Stimulated activated CD8-positive, alpha-beta memory T cell treated with anti-CD3 and anti-CD28 coated beads, Interleukin-2, amount 100 ng/mL, for 1 hour (primary cell): ENCODE measurements around the gene TRAPPC11.
A peak's percentile ranks its signal among the peaks of the same experiment; 100 is the strongest.
"Not testable (repeated sequence)": the region's sequence is repeated elsewhere in the genome, so short reads cannot be mapped to it uniquely, and the experiment has no call there.

Source experiments
- DNase-seq, 2 donors: peaks; one replicate each; pipeline ENCODE4 v3.0.0-alpha.2; 2020; ENCODE audit warnings: low read depth in 2 of 2

The TRAPPC11 gene

GRCh38 chr4:183721207-183722081 lies 62.4 kb downstream of the TRAPPC11 start:
- DNase-seq: peak in 1 of 2 donors; percentile 20

- peak; percentile 9 to 29 for DNase-seq
Observed at GRCh38 chr4:183722731-183723560, 63.9 kb downstream of the TRAPPC11 start.

DNA sequence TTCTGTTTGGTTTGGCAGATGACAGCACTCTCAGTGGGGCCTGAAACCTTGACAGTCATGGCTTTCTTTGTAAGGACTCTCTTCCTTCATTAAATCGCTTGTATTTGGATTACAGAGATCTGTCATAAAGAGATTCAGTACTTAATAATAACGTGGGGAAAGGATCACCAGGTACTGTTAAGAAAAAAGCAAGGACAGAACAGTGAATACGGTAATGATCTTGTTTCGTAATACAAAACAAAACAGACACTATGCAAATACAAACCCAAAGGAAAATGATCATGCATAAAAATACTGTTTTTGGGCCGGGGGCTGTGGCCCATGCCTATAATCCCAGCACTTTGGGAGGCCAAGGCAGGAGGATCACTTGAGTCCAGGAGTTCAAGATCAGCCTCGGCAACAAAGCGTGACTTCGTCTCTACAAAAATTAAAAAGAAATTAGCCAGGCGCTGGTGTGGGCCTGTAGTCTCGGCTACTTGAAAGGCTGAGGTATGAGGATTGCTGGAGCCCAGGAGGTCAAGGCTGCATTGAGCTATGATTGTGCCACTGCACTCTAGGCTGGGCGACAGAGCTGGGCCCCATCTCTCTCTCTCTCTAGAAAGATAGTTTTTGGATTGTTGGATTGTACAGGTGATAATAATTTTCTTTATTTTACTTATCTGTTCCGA lies 64.6 kb downstream of the TRAPPC11 start:
- DNase-seq: no peak

DNA sequence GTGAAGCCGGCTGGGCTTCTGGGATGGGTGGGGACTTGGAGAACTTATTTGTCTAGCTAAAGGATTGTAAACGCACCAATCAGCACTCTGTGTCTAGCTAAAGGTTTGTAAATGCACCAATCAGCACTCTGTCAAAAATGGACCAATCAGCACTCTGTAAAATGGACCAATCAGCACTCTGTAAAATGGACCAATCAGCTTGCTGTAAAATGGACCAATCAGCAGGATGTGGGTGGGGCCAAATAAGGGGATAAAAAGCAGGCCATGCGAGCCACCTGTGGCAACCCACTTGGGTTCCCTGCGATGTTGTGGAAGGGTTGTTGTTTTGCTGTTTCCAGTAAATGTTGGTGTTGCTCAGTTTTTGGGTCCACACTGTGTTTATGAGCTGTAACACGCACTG lies 66.5 kb downstream of the TRAPPC11 start:
- not testable (repeated sequence) for DNase-seq

DNA sequence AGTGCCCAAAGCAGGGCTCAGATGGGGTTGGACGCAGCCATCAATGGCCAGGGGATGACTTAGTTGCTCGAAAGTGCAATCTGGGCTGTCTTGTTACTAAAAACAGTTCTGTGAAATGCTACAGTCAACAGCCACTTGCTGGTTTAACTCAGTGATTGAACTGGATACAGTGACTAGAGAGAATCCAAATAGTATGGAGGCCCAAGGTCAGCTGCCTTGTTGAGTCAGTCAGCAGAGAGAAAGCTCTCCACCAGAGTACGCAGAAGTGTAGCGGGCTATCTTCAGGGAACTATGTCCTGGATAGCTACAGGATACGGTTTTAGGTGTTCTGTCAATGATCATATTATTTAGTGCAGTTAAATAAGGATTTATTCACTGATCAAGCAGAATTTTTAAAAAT lies 68.4 kb downstream of the TRAPPC11 start:
- no peak for DNase-seq

DNA sequence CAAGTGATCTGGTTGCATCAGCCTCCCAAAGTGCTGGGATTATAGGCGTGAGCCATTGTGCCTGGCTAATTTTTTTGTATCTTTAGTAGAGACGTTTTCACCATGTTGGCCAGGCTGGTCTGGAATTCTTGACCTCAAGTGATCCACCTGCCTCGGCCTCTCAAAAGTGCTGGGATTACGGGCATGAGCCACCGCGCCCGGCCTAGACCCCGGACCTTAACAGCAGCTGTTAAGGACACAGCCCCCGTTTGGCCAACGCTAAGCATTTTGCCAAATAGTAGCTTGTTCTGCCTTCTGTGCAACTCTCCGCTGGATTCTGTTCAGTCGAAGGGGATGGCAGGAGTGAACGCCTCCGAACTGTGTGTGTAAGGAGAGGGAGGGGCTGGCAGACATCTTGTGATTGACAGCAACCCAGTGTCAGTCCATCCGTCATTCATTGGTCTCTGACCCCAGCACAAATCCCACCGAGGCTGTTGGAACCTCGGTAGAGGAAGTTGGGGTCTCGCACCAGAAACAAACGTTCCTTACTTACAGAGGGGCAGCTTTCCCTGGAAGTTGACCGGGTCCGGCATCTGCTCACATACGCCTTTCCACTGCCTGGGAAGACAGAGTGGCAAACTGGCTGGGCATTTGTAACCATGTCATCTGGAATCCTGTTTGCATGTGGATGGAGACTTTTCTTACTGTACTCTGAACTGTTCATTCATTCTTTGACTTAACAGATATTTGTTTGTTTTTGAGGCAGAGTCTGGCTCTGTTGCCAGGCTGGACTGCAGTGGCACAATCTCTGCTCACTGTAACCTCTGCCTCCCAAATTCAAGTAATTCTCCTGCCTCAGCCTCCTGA lies 69.4 kb downstream of the TRAPPC11 start:
- DNase-seq: no peak

- DNase-seq: no peak
Observed at GRCh38 chr4:183729069-183729406, 69.9 kb downstream of the TRAPPC11 start.

- no peak for DNase-seq
Observed at GRCh38 chr4:183729430-183730328, 70.6 kb downstream of the TRAPPC11 start.

DNA sequence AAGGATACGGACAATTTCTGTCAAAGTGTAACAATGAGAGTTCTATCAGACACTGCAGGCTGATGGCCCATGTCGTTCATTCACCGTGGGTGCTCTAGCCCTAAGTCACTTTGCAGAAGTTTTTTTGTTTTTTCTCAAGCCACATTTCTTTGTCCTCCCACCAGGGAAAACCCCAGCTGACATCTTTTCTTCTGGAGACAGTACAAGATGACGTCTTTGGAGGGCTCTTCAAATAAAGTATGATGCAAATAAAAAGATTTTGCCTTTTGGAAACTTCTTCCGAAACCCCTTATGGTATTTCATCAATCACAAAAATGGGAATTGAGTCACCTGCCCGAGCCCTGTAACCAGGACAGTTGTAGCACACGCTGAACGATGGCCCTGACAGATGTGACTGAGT lies 73.2 kb downstream of the TRAPPC11 start:
- DNase-seq: no peak

- DNase-seq: no peak
Observed at GRCh38 chr4:183733181-183733580, 74.1 kb downstream of the TRAPPC11 start.

DNA sequence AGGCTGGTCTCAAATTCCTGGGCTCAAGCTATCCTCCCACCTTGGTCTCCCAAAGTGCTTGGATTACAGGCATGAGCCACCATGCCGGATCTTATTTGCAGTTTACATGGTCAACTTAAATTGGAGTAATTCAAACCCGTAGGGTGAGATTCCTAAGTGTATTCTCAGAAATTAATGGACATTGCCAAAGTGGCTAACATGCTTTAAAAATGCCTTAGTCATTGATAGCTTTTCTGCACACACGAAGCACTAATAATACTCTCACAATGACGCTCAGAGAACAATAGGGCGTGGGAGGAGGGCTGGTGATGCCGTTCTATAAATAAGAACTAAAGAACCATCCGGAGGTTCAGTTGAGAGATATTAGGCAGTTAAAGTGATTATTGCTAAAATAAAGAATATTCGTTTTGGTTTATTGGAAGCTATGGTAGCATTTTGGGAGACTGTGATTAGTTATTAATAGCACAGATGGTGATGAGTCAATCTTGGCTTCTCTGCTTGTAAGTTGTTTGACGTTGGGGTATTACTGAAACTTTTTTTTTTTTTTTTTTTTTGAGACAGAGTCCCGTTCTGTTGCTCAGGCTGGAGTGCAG lies 79.1 kb downstream of the TRAPPC11 start:
- DNase-seq: no peak

- no peak for DNase-seq
Observed at GRCh38 chr4:183738961-183739360, 79.9 kb downstream of the TRAPPC11 start.

- DNase-seq: no peak
Observed at GRCh38 chr4:183746305-183747229, 87.5 kb downstream of the TRAPPC11 start.

DNA sequence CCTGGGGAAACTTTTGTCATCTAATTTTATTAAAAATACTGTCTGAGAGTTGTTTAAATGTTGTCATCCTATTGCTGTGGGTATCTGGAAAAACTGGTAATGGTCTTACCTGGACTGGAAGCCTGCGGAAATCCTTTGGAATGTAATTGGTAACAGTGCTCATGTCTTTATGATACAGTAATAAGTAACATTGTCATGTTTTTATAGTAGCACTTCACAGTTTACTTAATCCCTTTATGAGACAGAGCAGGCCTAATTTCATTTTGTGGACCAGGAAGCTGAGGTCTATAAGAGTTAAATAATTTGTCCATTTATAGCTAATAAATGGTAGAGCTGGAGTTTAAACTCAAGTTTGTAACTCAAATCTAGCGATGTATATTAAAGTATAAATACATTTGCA lies 88.3 kb downstream of the TRAPPC11 start:
- DNase-seq: no peak

DNA sequence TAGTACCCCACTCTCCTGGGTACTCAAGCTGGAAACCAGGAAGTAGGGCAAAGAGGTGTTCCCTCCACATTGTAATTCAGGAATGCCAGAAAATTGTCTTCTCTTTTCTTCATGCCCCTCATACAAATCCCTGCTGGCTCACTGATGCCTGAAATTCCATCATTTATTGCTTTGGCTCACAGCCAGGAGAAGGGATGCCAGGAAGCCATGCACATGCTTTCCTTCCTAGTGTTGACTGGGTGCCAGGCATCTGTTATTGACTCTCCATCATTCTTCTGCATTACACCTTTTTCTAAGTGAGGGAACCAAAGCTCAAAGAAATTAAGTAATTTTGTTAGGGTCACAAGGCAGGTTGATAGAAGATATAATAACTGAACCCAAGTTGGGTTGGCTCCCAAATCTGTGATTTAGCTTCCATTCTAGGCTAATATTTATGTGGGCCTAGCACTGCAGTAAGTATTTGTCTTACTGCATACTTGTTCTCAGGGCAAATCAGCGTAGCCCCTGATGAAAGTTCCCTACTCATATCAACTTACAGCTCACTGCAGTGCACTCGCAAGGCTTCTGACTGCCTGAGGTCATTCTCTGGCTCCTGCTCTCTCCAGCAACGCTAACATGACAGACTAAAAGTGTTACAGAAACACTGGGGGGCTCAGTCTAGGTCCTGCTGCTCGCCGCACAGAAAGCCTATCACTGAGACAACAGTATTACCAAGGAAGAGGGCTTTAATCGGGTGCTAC lies 89.0 kb downstream of the TRAPPC11 start:
- DNase-seq: no peak

DNA sequence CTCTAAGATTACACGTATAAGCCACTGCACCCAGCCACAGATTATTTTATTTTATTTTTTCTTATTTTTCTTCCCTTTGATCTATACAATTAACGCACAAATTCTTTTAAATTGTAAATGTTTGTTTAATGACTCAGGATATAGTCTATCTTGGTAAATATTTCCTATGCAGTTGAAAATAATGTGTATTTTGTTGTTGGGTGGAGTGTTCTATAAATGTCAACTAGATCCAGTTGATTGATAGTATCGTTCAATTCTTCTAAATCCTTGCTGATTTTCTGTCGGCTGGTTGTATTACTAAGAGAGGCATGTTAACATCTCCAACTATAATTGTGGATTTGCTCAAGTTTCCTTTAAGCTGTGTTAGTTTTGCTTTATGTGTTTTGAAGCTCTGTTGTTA lies 92.0 kb downstream of the TRAPPC11 start:
- no peak for DNase-seq

DNA sequence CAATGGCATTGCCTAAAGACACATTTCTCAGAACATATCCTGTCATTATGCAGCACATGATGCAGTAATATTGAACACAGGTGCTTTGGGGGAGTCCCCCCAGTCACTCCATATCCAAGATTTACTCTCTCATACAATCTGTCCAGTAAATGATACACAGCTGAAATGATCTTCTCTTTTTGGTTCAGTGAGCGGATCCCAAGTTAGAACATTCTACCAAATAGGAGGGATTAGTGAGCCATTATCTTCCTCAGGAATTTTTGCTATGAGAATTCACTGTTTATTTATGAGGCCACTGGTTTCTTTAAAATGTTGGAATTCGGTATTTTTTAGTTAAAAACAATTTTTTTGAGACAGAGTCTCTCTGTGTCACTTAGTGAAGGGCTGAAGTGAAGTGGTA lies 96.5 kb downstream of the TRAPPC11 start:
- DNase-seq: no peak

DNA sequence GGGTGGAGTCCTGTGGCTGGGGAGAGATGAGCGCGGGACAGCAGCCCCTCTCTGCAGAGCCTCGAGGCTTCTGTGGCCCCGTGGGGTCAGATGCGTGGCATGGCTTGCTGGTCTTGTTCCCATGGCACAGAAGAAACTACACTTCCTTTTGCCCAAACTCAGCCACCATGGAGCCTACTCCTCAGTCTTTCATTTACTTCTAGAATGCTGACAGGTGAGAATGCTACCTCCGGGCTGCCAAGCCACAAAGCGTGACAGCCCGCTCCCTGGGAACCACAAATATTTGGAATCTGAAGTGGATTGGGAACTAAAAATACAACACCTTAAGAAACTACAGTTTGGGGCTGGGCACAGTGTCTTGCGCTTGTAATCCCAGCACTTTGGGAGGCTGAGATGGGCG lies 98.0 kb downstream of the TRAPPC11 start:
- no peak for DNase-seq
